Heart left ventricle (tissue), 13 donors: ENCODE data around the gene STK32C.

ENCODE experiments used
- CTCF ChIP-seq, 12 donors: fragments of 200-600 bp; sonication (generic) in 4 of 12; IDR thresholded peaks; one replicate each; pipeline versions ENCODE4 v1.5.0 to v1.8.0; 2018 to 2022; ENCODE audit warnings: antibody characterized with exemption in 12 of 12, mild to moderate bottlenecking in 5 of 12
- POLR2A ChIP-seq, 2 donors: fragments of 450-650 bp; IDR thresholded peaks; one replicate each; pipeline ENCODE4 v1.6.1; 2017; ENCODE audit warnings: antibody characterized with exemption in 2 of 2, mild to moderate bottlenecking in 2 of 2, moderate library complexity in 2 of 2
- donor health status: ischemic (EF 13 %, LVEDD 7.1; RV severe dilation, severe dysfunction).
- donor health status: DM: no; HTN: yes; CAD: no.
- donor health status: DM: no; HTN: no; CAD: no.
- donor health status: ischemic (EF 25% LVEDD 6.9; RV normal size, moderate dysfunction).
- donor health status: ischemic (EF 25% LVEDD 5.7; RV mildly dilated, moderate dysfunction).
- donor health status: ischemic (EF 35%, LVEDD 5.7; RV mildly dilated, moderate dysfunction).
- donor health status: nonischemic (EF 11% LVEDD 7.7; RV severe dilation, severe dysfunction).
- donor health status: DM: yes; HTN: yes; CAD: no.
- donor health status: PGD.
- donor health status: ischemic (EF 29% LVEDD 5.4; RV normal size, mild dysfunction).
- donor health status: nonischemic (EF 23%, LVEDD 6.1; RV moderate dilation, normal function).

GRCh38 chr10:132249824-132250375, 57.9 kb downstream of the STK32C start:
- no peak for TF ChIP-seq CTCF (IDR thresholded peaks at IDR 0.05)
- TF ChIP-seq POLR2A (IDR thresholded peaks at IDR 0.05): no peak
